Mesenchymal stem cell (in vitro differentiated cells and primary cell): ENCODE data around the gene FCHSD2.
"Not testable (repeated sequence)": the region's sequence is repeated elsewhere in the genome, so short reads cannot be mapped to it uniquely, and the experiment has no call there.

Source experiments
- DNase-seq: peaks from one replicate; pipeline ENCODE4 v3.0.0-alpha.2; 2013
- H2AFZ ChIP-seq: one replicate; pipeline ENCODE4 v1.6.1; 2013; ENCODE audit warnings: low read depth, mild to moderate bottlenecking, control low read depth, inconsistent platforms, low read length, moderate library complexity
- H2AK5ac ChIP-seq: 2 replicates; pipeline ENCODE4 v1.6.1; 2013; ENCODE audit warnings: low read length, moderate library complexity, mild to moderate bottlenecking, inconsistent platforms; ENCODE audit not compliant: severe bottlenecking
- H2BK120ac ChIP-seq: one replicate; pipeline ENCODE4 v1.6.1; 2013; ENCODE audit warnings: low read depth, mild to moderate bottlenecking, inconsistent platforms, low read length, moderate library complexity
- H2BK12ac ChIP-seq, 2 experiments: one replicate each; pipeline ENCODE4 v1.6.1; 2013; ENCODE audit warnings: inconsistent platforms in 2 of 2, low read length in 2 of 2, mild to moderate bottlenecking in 2 of 2, moderate library complexity in 2 of 2, control low read depth in 1 of 2
- H2BK15ac ChIP-seq: one replicate; pipeline ENCODE4 v1.6.1; 2013; ENCODE audit warnings: mild to moderate bottlenecking, low read depth, inconsistent platforms; ENCODE audit not compliant: poor library complexity, severe bottlenecking
- H2BK5ac ChIP-seq: 2 replicates; pipeline ENCODE4 v1.6.1; 2013; ENCODE audit warnings: low read depth, mild to moderate bottlenecking, low read length, control low read depth, inconsistent platforms; ENCODE audit not compliant: poor library complexity, severe bottlenecking
- H3K14ac ChIP-seq, 2 experiments: one replicate each; pipeline ENCODE4 v1.6.1; 2013; ENCODE audit warnings: inconsistent platforms in 2 of 2, low read length in 2 of 2, control low read depth in 1 of 2, mild to moderate bottlenecking in 1 of 2, moderate library complexity in 1 of 2
- H3K18ac ChIP-seq, 2 experiments: one replicate each; pipeline ENCODE4 v1.6.1; 2013; ENCODE audit warnings: inconsistent platforms in 2 of 2, low read length in 2 of 2, control low read depth in 1 of 2, low read depth in 1 of 2, mild to moderate bottlenecking in 1 of 2
- H3K23ac ChIP-seq, 2 experiments: one replicate each; pipeline ENCODE4 v1.6.1; 2013; ENCODE audit warnings: inconsistent platforms in 2 of 2, low read length in 2 of 2, mild to moderate bottlenecking in 2 of 2, moderate library complexity in 2 of 2, control low read depth in 1 of 2
- H3K27ac ChIP-seq: 2 replicates; pipeline ENCODE4 v1.5.1; 2013; ENCODE audit warnings: mild to moderate bottlenecking, moderate library complexity, low read length, control low read depth, inconsistent platforms; ENCODE audit not compliant: poor library complexity, severe bottlenecking
- H3K27me3 ChIP-seq, 2 experiments: 2 replicates each; pipeline versions ENCODE4 v1.6.1 to v1.7.0; 2013; ENCODE audit warnings: low read length in 2 of 2, mild to moderate bottlenecking in 2 of 2, moderate library complexity in 2 of 2, control low read depth in 1 of 2, inconsistent platforms in 1 of 2; ENCODE audit not compliant: control insufficient read depth in 1 of 2, insufficient read depth in 1 of 2
- H3K36me3 ChIP-seq, 2 experiments: 2 replicates each; pipeline versions ENCODE4 v1.6.1 to v1.7.0; 2013; ENCODE audit warnings: low read length in 2 of 2, control low read depth in 1 of 2, inconsistent platforms in 1 of 2, low read depth in 1 of 2, mild to moderate bottlenecking in 1 of 2; ENCODE audit not compliant: insufficient read depth in 2 of 2, control insufficient read depth in 1 of 2
- H3K4ac ChIP-seq, 2 experiments: one replicate each; pipeline ENCODE4 v1.6.1; 2013; ENCODE audit warnings: inconsistent platforms in 2 of 2, low read length in 2 of 2, mild to moderate bottlenecking in 2 of 2, moderate library complexity in 2 of 2, control low read depth in 1 of 2, low read depth in 1 of 2
- H3K4me1 ChIP-seq: 2 replicates; pipeline ENCODE4 v1.6.1; 2013; ENCODE audit warnings: low read depth, low read length, control low read depth; ENCODE audit not compliant: control insufficient read depth, insufficient read depth
- H3K4me2 ChIP-seq: 2 replicates; pipeline ENCODE4 v1.6.1; 2013; ENCODE audit warnings: low read length, mild to moderate bottlenecking, inconsistent platforms; ENCODE audit not compliant: poor library complexity, severe bottlenecking
- H3K4me3 ChIP-seq, 2 experiments: 2 replicates each; pipeline versions ENCODE4 v1.5.1 to v1.7.0; 2013; ENCODE audit warnings: low read length in 2 of 2, mild to moderate bottlenecking in 2 of 2, control low read depth in 1 of 2, low read depth in 1 of 2; ENCODE audit not compliant: insufficient read depth in 1 of 2
- H3K79me1 ChIP-seq: replicated peaks from 2 replicates; pipeline ENCODE4 v1.6.1; 2013; ENCODE audit warnings: mild to moderate bottlenecking, control low read depth, low read length, inconsistent platforms; ENCODE audit not compliant: poor library complexity, severe bottlenecking
- H3K9ac ChIP-seq: 2 replicates; pipeline ENCODE4 v1.7.0; 2013; ENCODE audit warnings: mild to moderate bottlenecking, low read length, moderate library complexity
- H3K9me3 ChIP-seq: 2 replicates; pipeline ENCODE4 v1.7.0; 2013; ENCODE audit warnings: mild to moderate bottlenecking, low read length; ENCODE audit not compliant: control insufficient read depth
- H4K8ac ChIP-seq: one replicate; pipeline ENCODE4 v1.6.1; 2013; ENCODE audit warnings: inconsistent platforms, mild to moderate bottlenecking, low read length, moderate library complexity
- H4K91ac ChIP-seq: one replicate; pipeline ENCODE4 v1.6.1; 2013; ENCODE audit warnings: mild to moderate bottlenecking, low read length, inconsistent platforms
- WGBS: methylation state at CpG from one replicate; pipeline ENCODE4 v1.1.7; 2013; ENCODE audit warnings: mixed read lengths; 5-methylcytosine and 5-hydroxymethylcytosine counted together

FCHSD2 gene

GRCh38 chr11:72858267-72858666 lies 283.9 kb downstream of the FCHSD2 start:
- H2BK120ac ChIP-seq, H2BK12ac ChIP-seq, H3K4ac ChIP-seq, H3K27me3 ChIP-seq, H4K91ac ChIP-seq, DNase-seq, H3K23ac ChIP-seq, H2AK5ac ChIP-seq, H3K9me3 ChIP-seq, H3K36me3 ChIP-seq, H3K4me3 ChIP-seq, H2BK15ac ChIP-seq, H2AFZ ChIP-seq, H3K18ac ChIP-seq, H4K8ac ChIP-seq, H3K9ac ChIP-seq, H3K79me1 ChIP-seq, H3K4me2 ChIP-seq, H3K4me1 ChIP-seq, H3K27ac ChIP-seq, H2BK5ac ChIP-seq, H3K14ac ChIP-seq: not testable (repeated sequence)
- 100% methylated on average over 1 of the region's 2 CpGs for WGBS

GRCh38 chr11:72856551-72857345 lies 285.4 kb downstream of the FCHSD2 start:
- Histone ChIP-seq H2BK15ac (no peak overlapping the region), H2BK120ac (no peak overlapping the region), H4K8ac (no peak overlapping the region), H3K4me2 (no peak overlapping the region), H2AK5ac (no peak overlapping the region), H3K18ac (no peak overlapping the region), H3K23ac (no peak overlapping the region), H3K9ac (peak overlapping the region; percentile 54), H3K27ac (no peak overlapping the region), H3K4me3 (no peak overlapping the region), H3K4me1 (no peaks in the 10 kb centered on the region), H3K4ac (no peak overlapping the region), H3K27me3 (no peaks in the 10 kb centered on the region), H3K9me3 (no peaks in the 10 kb centered on the region), H3K79me1 (peaks cover 9% of the 10 kb centered on the region), H2AFZ (no peak overlapping the region), H3K14ac (no peak overlapping the region), H3K36me3 (peaks cover 0 to 3% of the 10 kb centered on the region in 2 experiments), H2BK12ac (no peak overlapping the region), H2BK5ac (no peak overlapping the region), H4K91ac (no peak overlapping the region)
- WGBS, result 63% methylated on average over 3 of the region's 3 CpGs
- DNase-seq, result no peak

GRCh38 chr11:72856065-72856464 lies 286.1 kb downstream of the FCHSD2 start:
- no peak overlapping the region for H2BK120ac ChIP-seq
- no peaks in the 10 kb centered on the region for H3K4me1 ChIP-seq
- DNase-seq, result no peak
- H3K4me2 ChIP-seq, result no peak overlapping the region
- no peak overlapping the region for H2AFZ ChIP-seq
- H3K27me3 ChIP-seq, result no peaks in the 10 kb centered on the region
- no peak overlapping the region for H2BK15ac ChIP-seq
- no peak overlapping the region for H3K23ac ChIP-seq
- H3K9me3 ChIP-seq, result no peaks in the 10 kb centered on the region
- no peak overlapping the region for H2AK5ac ChIP-seq
- H3K79me1 ChIP-seq, result peaks cover 9% of the 10 kb centered on the region
- H3K14ac ChIP-seq, result no peak overlapping the region
- no peak overlapping the region for H4K8ac ChIP-seq
- H3K18ac ChIP-seq, result no peak overlapping the region
- peaks cover 0 to 3% of the 10 kb centered on the region in 2 experiments for H3K36me3 ChIP-seq
- H3K4ac ChIP-seq, result no peak overlapping the region
- no peak overlapping the region for H3K27ac ChIP-seq
- no peak overlapping the region for H4K91ac ChIP-seq
- H3K4me3 ChIP-seq, result no peak overlapping the region
- no peak overlapping the region for H2BK5ac ChIP-seq
- H2BK12ac ChIP-seq, result no peak overlapping the region
- H3K9ac ChIP-seq, result peak overlapping the region; percentile 54
- WGBS, result 87% methylated on average over 3 of the region's 3 CpGs

GRCh38 chr11:72851726-72852125 lies 290.4 kb downstream of the FCHSD2 start:
- WGBS, result 79% methylated on average over 2 of the region's 4 CpGs

More at GRCh38 chr11:72851726-72852125, 290.4 kb downstream of the FCHSD2 start:
- Histone ChIP-seq H3K4me3 (no peak overlapping the region), H3K4me1 (no peaks in the 10 kb centered on the region), H3K9ac (no peak overlapping the region), H3K27ac (no peak overlapping the region), H3K36me3 (peaks cover 0 to 6% of the 10 kb centered on the region in 2 experiments), H4K8ac (no peak overlapping the region), H3K4ac (no peak overlapping the region), H3K14ac (no peak overlapping the region), H3K18ac (no peak overlapping the region), H3K23ac (no peak overlapping the region), H3K4me2 (no peak overlapping the region), H2BK120ac (no peak overlapping the region), H2BK12ac (no peak overlapping the region), H4K91ac (no peak overlapping the region), H2AK5ac (no peak overlapping the region), H3K27me3 (no peaks in the 10 kb centered on the region), H2AFZ (no peak overlapping the region), H2BK5ac (no peak overlapping the region), H3K9me3 (no peaks in the 10 kb centered on the region), H2BK15ac (no peak overlapping the region), H3K79me1 (peaks cover 10% of the 10 kb centered on the region)
- DNase-seq, result no peak
